EH (cell line): ENCODE data around the gene BDKRB2.

Experiments
- DNase-seq: peaks from one replicate; pipeline ENCODE4 v3.0.0-alpha.2; 2015; ENCODE audit warnings: low read depth

Gene BDKRB2

DNA sequence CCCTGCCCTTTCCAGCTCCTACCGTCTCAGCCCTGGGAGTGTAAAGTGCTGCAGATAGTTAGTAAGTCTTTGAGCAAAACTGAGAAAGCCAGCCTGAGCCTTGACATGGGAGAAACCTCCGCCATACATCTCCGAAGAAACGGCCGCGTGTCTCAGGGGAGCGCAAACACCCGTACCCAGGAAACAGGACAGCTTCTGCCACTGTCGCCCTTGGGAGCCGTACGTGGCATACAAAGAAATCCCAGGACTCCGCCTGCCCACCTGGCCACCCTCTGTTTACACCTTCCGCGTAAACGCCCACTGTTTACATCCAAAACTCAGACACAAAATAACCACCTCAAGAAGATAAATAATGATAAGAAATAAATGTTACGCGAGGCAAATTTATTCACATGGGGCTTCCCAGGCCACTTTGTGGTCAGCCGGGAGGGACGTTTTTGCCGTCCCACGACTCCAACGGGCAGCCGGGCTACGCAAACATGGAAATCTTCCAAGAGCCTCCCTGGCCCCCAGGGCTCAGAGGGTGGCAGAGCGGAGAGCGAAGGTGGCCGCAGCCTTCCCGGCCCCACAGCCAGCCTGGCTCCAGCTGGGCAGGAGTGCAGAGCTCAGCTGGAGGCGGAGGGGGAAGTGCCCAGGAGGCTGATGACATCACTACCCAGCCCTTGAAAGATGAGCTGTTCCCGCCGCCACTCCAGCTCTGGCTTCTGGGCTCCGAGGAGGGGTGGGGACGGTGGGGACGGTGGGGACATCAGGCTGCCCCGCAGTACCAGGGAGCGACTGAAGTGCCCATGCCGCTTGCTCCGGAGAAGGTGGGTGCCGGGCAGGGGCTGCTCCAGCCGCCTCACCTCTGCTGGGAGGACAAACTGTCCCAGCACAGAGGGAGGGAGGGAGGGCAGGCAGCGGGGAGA, at the start of gene BDKRB2:
BDKRB2 (plus strand) TSS at position 689 of the 908 bp plus-strand sequence. CDS start 32,269 bp downstream, outside the sequence.
- DNase-seq = peak; percentile 89

- no peak for DNase-seq
These were observed 49.7 kb upstream of the BDKRB2 start for GRCh38 chr14:96154900-96155299.

DNA sequence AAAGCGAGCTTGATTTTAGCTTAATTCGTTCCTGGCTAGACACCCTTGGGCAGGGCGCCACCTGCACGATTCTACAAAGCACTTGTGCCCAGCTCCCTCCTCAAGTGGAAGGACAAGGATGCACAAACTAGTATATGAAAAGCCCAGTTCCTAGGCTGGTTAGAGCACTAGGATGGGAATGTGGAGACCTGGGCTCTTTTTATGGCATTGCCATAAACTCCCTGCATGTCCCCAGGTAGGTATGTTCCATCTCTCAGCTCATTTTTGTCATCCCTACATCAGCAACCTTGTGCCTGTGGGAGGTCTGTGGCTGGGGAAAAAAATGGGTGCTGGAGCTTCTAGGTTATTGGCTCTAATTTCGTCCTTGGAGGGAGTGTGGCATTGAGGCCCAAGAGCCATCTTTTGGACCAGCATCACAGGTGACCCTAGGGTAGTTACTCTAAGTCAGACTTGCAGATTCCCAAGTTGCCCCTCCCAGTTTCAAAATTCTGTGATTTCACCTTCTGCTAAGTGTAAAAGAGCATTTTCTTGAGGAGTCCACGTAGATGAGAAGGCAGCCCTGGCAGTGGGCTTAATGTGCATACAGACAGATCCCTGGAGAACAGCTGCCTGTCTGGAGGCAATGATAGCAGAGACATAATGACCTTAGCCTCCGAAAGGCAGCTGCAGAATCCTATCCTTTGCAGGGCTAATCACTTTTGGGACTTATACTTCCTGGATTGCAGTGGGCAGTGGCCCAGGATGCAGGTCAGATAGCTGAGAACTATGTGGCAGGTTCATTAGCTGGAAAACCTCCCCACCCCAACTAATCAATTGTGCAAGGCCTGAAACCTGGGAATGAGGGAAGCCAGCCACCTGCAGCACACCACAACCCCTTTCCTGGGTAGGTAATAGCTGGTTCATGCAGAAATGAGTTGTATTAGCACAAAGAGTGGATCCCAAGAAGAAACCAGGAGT, 47.6 kb upstream of the BDKRB2 start:
- DNase-seq = no peak

GRCh38 chr14:96158735-96159134, 45.9 kb upstream of the BDKRB2 start:
- no peak for DNase-seq

DNA sequence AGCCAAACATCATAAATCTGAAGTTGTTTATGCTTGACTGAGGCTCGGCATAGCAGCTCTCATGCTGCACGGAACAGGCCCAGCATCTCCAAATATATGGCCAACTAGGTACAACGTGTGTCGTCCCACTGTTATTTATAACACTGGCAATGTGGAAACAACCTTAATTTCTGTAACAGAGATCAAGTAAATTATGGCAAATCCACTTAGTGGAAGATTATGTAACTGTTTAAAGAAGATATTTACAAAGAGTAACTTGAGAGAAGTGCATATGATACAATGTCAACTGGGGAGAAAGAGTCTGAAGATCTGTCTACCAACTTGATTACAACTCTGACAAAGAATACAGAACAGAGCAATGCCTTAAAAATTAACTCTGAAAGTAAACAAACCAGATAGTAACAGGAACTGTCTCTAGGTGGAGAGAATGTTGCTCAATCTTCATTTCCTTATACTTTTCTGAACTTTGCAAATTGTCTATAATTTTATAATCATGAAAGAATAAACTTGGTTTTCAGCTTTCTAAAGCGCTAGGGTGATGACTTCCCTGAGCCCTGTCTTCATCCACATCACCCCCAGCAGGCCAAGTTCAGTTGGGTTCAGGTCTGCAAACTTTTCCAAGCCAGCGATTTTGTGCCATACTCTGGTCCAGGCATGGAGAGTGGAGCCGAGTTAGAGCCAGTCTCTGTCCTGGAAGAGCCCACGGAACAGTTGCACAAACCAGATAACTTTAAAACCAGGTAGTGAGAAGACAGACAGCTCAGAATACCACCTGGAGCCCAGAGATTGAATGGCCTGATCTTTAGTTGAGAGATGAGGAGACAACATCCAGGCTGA, 44.3 kb upstream of the BDKRB2 start:
- no peak for DNase-seq

DNA sequence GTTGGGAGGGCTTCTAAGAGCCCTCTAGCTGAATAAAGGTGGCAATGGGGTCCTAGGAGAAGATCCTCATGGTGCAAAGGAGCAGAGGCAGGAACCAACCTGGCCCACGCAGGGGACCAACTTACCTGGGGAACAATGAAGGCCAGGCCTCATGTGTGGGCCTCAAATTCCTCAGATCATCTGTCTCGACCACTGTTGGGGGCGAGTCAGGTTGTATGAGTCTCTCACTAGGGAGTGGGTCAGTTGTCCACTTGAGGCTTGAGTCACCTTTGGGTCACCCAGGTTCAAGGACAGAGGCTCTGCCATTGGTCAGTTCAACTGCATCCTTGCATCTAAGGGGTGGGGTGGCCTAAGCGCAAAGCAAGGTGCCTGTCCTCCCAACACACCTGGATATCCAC, 43.7 kb upstream of the BDKRB2 start:
- no peak for DNase-seq

- DNase-seq = no peak
These were observed 43.0 kb upstream of the BDKRB2 start for GRCh38 chr14:96161636-96162035.

- peak; percentile 48 for DNase-seq
These were observed 42.4 kb upstream of the BDKRB2 start for GRCh38 chr14:96162265-96162664.

DNA sequence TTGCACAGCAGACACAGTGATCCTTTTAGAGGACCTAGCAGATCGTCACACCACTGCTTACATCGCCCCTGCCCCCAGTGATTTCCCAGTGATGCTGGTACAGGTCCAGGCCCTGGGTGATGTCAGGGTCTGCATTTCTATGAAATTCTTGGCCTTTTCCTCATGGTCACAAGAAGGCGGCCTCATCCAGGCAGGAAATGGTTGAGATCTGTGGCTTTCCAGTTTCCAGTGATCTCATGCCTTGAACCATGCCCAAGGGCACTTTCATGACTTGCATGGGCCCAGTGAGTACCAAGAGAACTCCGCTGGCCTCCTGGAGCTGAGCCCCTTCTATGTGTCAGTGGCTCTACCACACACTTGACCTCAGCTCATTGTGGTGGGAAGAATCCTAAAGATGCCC, 41.9 kb upstream of the BDKRB2 start:
- peak; percentile 94 for DNase-seq

DNA sequence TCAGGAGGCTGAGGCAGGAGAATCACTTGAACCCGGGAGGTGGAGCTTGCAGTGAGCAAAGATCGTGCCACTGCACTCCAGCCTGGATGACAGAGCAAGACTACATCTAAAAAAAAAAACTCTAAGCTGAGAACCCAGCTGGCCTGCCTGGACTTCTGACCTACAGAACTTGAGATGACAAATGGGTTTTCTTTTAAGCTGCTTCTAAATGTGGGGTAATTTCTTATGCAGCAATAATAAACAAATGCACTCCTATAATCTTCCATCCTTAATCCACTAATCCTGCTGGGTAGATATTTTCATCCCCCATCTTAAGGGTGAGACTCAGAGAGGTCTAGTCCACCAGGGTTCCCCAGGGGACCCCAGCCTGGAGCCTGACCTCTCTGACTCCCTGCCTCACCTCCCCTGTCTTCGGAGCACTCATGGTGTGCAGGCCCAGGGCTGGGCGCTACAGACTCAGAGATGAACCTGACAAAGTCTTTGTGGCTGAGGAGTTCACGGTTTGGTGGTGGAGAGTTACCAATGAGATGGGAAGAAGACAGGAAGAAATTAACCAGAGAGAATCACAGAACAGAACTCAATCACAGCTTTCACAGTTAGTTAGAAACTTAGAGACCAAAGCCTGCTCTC, 39.7 kb upstream of the BDKRB2 start:
- DNase-seq = no peak

- DNase-seq = peak; percentile 34
These were observed 38.9 kb upstream of the BDKRB2 start for GRCh38 chr14:96165493-96166436.

DNA sequence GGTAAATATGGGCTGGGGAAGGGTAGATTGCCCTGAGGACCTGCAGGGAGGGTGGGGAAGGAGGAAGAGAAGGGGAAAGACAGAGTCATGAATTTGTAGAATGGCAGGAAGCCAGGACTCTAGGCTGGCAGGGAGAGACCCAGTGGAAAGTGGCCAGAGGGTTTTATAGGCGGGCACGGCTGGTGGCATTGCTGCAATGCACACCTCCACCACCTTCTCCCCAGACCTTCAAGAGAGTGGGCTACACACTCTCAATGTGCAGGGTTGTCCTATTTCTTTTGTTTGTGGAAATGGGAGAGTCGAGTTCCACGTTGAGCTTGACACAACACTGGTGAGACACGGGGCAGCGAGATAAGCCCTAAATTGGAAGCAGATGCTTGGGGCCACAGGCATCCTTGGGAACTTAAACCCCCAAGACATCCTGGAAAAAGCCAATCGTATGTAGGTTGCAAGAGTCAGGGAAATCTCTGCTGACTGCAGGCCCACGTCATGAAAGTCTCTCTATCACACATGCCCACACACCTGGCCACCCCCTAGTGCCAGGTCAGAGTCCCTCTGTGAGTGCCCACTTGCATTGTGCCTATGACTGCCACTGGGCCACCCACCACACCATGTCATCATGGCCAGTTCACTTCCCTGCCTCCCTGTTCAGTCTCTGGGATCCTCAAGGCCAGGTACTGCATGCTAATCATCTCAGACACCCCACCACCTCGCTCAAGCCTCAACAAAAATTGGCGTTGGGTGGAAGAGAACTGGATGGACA, 38.0 kb upstream of the BDKRB2 start:
- peak; percentile 73 for DNase-seq

- peak; percentile 94 for DNase-seq
These were observed 37.2 kb upstream of the BDKRB2 start for GRCh38 chr14:96167224-96168148.

- DNase-seq = no peak
These were observed 36.1 kb upstream of the BDKRB2 start for GRCh38 chr14:96168581-96168980.

DNA sequence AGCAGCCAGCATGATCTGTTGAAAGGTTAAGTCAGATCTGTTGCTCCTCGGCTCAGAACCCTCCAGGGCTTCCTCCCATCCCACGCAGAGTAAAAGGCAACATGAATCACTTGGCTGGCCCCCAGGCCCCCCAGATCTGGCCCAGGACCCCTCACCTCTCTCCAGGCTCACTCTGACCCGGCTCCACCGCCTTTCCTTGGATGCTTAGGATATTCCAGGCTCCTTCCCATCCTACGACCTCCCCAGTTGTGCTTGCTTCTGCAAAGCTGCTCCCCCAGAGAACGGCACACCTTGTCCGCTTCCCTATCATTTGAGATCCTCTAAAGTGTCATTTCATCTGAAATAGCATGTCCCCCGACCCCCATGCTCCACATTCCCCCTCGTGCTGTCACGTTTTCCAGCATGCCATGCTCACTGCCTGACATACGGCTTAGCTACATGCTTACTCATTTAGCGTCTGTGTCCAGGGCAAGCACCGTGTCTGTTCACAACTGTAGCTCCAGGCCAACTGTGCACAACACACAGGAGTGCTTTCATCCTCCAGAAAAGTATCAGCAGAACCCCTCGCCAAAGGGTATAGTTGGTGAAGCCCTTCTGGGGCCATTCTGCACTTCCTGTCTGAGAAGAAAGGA, 33.6 kb upstream of the BDKRB2 start:
- no peak for DNase-seq

GRCh38 chr14:96173636-96174475, 30.8 kb upstream of the BDKRB2 start:
- DNase-seq = no peak

- DNase-seq = peak; percentile 64
These were observed 28.4 kb upstream of the BDKRB2 start for GRCh38 chr14:96176275-96176674.
